Dedifferentiated amniotic fluid mesenchymal stem cell (primary cell): ENCODE data around the gene HAGHL.

Experiments used
- DNase-seq: peaks from one replicate; pipeline ENCODE4 v3.0.0-alpha.2; 2016; ENCODE audit errors: extremely low spot score

Gene HAGHL

DNA sequence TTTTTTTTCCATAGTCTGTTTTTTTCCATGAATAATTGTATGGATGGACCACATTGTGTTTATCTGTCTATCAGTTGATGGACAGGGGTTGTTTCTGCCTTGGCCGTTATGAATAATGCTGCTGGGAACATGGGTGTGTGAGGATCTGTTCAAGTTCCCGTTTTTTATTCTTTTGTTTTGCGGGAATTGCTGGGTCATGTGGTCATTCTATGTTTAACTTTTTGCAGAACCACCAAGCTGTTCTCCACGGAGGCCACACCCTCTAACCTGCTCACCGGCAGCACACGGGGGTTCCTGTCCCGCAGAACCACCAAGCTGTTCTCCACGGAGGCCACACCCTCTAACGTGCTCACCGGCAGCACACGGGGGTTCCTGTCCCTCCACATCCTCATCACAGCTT, 27.8 kb downstream of the HAGHL start:
- no peak for DNase-seq

DNA sequence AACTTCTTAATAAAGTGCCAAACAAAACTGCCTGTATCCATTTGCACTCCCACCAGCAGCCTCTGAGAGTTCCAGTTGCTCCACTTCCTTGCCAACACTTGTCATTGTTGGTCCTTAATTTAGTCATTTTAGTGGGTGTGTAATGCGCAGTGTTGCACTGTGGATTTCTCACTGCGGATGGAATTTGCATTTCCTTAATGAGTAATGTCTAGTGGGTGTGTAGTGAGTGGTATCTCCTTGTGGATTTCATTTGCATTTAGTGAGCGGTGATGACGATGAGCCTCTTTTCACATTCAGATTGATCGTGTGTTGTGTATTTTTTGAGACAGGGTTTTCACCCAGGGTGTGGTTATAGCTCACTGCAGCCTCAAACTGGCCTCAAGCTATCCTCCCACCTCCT, 29.5 kb downstream of the HAGHL start:
- no peak for DNase-seq

DNA sequence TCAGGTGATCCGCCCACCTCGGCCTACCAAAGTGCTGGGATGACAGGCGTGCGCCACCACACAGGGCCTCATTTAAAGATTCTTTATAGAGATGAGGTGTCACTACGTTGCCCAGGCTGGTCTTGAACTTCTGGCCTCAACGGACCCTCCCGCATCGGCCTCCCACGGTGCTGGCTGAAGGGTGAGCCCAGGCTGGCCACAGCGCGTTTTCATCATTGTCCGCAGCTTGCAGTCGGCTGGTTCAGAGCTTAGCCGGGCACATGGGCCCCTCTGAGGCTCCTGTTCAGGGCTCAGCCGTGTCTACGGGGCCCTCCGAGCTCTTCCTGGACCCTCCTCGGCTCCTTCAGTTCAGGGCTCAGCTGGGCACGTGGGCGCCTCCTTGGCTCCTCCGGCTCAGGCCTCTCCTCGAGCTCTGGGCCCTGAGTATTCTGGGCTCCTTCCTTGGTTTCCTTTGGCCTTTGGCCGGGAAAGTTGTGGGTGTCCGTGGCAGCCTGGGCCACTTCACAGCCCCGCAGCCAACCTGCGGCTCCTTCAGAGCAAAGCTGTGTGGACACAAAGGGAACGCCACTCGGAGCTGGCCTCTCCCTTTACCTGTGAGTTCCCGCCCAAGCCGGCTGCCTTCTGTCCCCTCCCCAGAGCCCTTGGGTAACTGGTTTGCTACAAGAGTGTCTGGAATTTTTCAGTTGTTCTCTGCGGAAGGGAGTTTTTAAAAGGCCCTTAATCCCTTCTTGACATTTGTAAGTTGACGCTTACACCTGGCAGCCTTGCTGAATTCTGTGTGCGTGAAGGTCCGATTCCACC, 32.4 kb downstream of the HAGHL start:
- no peak for DNase-seq

DNA sequence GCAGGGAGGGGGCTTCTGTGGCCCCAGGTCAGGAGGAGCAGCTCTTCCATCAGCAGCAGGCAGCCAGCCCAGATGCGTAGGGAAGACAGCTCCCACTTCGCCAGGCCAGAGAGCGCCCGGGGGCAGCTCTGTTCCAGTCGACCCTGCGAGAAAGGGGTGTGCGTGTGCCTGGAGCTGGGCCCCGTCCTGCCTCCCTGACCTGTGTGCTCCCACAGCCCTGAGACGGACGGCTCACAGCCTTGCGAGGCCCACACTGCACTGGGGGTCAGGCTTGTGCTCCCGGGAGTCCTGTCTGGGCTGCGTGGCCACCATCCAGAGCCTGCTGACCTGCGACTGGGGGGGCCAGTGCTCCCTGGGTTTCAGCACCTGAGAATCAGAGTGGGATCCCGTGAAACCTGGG, 33.2 kb downstream of the HAGHL start:
- no peak for DNase-seq

DNA sequence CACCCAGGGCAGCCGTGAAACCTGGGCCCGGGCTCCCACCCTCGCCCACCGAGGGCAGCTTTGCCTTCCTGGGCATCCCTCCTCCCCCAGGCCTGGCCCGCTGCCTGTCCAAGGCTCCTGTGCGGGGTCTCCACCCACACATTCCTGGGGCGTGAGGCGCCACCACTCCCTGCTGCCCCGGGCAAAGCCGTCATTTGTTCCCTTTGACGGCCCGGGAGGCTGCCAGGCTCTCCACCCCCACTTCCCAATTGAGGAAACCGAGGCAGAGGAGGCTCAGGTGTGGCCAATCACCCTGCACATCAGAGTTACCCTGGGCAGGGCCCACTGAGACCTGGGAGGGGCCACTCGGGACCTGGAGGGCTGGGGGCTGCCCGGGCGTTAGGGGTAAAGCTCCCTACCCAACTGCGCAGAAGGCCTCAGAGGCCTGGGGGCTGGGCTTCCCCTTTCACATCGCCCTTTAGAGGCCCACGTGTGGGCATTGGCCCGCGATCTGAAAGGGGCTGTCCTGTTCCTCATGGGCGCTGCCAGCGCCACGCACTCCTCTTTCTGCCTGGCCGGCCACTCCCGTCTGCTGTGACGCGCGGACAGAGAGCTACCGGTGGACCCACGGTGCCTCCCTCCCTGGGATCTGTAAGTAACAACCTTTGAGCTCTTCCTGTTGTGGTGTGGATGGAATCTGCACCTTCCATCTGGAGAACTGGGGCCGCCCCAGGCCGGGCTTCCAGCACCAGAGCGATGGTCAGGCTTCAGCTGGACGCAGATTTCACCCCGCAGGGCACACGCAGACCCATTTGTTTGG, 33.8 kb downstream of the HAGHL start, which contains the start of gene MSLN:
TSS of gene MSLN (plus strand) at position 190 of the 799 bp plus-strand sequence. CDS start 1,947 bp downstream, outside the sequence.
- DNase-seq: no peak

DNA sequence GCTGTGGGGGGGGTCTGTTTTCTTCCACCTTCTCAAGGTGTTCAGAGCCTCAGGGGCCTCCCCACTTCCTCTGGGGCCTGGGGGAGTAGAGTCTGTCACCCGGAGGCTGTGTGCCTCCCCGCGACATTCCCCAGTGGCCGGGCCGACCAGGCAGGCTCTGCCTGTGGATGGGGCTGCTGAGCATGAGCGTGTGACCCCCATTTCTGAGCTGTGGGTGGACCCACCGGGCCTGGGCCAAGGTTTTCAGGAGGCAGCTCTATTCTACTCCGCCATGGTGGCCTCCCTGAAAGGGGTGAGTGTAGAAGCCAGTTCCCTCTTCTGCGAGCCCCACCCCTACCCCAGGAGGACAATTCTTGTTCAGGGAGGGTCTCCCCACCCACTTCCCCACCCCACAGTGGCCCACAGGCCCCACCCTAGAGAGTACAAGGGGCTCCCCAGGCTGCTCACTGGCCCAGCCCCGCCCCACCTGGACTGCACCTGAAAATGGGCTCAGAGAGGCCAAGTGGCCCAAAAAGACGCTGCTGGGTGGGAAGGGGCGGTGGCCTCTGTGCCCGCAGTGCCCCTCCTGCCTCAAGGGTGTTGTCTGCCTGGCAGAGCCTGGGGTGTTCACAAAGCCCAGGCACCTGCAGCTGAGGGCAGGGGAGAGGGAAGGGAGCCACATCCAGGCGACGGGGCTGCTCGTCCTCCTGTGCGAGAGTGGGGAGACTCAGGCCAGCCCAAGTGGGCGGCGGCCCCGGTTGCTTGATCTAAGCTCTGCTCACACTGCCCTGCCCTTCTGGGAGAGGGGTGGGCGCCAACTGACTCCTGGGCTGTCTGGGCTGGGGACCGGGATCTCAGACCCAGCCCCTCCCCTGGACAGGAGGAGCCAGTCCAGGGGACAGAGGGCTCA, 35.0 kb downstream of the HAGHL start:
- DNase-seq: no peak

DNA sequence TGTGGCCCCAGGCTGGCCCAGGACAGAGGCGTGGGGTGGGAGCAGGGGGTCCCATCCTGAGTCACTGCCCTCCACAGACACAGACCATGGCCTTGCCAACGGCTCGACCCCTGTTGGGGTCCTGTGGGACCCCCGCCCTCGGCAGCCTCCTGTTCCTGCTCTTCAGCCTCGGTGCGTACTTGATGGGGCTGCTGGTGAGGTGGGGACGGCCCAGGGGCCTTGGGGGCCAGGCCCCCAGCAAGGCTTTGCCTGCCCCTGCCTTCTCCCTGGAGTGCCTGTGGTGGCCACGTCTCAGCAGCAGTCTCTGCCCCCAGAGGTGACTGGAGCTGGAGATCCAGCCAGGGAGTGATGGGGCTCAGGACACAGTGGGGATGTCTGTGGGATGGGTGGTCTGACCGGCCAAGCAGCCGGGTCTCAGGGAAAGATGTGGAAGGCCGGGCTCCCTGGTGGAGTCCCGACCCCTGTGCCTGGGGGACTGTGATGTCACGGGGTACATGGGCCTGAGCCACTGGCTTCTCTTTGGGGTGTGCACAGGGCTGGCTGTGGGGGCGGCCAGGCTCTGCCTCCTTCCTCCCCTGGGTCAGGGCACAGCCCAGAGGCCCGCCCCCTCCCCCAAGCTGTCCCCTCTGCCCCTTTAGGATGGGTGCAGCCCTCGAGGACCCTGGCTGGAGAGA, 35.8 kb downstream of the HAGHL start:
- DNase-seq: no peak

DNA sequence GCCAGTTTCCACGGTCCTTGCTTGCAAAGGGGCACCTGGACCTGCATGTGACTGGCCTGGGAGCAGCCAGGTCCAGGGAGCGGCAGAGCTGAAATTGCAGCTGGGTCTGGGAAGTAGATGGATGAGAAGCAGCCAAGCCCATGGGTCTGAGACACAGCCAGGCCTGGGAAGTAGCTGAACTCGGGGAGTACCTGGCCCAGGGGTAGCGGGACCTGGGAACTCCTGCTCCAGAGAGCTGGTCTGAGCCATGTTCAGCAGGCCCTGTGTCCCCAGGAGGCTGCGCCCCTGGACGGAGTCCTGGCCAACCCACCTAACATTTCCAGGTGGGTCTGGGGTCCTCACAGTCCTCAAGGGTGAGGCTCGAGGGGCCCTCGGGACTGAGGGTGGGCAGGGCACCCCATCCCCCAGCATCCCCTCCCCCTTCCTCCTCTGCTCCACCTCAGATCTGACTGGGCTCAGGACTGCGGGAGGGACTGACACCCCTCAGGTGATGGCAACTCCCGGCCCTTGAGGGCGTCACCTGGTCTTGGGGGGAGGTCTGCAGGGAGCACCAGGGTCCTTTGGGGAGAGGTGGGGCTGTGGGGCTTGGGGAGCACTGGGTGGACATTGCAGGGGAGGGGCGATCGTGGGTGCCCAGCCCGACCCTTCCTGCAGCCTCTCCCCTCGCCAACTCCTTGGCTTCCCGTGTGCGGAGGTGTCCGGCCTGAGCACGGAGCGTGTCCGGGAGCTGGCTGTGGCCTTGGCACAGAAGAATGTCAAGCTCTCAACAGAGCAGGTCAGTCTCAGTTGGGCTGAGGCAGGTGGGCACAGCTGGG, 36.7 kb downstream of the HAGHL start:
- DNase-seq: no peak

DNA sequence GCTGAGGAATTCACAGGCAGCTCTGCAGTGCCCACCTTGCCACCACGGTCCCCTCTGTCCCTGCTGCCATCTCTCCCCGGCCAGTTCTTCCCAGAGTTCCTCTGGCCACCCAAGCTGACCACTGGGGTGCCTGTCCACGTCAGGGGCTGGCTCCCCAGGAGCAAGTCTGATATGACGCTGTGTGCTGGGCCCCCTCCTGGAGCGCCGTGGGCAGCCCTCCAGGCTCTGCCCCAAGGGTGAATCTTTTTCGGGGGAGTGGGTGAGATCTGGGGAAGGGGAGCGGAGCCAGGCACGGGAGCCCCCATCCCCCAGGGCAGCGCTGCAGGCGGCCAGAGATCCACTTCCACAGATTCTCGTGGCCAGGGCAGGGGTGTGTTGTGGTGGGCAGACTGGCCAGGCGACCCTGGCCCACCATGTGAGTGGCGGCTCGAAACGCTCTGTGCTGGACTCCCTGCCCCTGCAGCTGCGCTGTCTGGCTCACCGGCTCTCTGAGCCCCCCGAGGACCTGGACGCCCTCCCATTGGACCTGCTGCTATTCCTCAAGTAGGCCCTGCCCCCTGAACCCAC, 37.4 kb downstream of the HAGHL start:
- no peak for DNase-seq

DNA sequence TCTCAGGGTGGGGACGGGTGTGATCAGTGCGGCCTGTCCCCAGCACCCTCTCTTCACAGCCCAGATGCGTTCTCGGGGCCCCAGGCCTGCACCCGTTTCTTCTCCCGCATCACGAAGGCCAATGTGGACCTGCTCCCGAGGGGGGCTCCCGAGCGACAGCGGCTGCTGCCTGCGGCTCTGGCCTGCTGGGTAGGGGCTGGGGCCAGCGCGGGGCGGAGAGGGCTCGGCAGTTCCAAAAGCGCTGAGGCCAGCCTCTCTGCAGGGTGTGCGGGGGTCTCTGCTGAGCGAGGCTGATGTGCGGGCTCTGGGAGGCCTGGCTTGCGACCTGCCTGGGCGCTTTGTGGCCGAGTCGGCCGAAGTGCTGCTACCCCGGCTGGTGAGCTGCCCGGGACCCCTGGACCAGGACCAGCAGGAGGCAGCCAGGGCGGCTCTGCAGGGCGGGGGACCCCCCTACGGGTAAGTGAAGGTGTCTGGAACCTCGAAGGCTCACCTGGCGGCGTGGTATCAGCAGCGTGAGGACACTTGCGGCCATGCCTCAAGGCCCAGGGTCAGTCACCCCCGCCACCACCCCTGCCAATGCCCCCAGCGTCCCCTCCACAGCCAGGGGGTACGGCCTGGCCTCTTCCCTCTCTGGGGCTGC, 38.1 kb downstream of the HAGHL start:
- no peak for DNase-seq

DNA sequence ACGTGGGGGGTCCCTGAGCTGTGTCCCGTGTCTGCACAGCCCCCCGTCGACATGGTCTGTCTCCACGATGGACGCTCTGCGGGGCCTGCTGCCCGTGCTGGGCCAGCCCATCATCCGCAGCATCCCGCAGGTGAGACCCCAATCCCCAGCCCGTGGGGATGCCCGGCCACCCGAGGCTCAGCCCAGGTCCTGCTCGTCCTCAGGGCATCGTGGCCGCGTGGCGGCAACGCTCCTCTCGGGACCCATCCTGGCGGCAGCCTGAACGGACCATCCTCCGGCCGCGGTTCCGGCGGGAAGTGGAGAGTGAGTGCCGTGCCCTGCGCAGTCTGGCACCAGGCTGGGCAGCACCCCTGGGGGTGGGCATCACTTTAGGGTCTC, 38.6 kb downstream of the HAGHL start:
- DNase-seq: no peak

DNA sequence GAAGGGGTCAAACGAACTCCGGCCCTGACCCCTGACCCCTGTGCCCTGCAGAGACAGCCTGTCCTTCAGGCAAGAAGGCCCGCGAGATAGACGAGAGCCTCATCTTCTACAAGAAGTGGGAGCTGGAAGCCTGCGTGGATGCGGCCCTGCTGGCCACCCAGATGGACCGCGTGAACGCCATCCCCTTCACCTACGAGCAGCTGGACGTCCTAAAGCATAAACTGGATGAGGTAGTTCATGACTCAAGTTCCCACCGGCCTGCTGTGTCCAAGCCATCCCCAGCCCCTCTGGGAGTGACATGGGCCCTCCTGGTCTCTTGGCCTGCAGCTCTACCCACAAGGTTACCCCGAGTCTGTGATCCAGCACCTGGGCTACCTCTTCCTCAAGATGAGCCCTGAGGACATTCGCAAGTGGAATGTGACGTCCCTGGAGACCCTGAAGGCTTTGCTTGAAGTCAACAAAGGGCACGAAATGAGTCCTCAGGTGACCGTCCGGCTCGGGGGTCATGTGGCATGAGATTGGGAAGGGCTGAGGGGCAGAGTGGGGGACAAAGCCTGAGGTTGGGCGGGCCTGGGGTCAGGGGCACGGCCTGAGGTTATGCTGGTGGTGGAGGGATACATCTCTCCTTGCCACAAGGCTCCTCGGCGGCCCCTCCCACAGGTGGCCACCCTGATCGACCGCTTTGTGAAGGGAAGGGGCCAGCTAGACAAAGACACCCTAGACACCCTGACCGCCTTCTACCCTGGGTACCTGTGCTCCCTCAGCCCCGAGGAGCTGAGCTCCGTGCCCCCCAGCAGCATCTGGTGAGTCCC, 39.3 kb downstream of the HAGHL start:
- no peak for DNase-seq

DNA sequence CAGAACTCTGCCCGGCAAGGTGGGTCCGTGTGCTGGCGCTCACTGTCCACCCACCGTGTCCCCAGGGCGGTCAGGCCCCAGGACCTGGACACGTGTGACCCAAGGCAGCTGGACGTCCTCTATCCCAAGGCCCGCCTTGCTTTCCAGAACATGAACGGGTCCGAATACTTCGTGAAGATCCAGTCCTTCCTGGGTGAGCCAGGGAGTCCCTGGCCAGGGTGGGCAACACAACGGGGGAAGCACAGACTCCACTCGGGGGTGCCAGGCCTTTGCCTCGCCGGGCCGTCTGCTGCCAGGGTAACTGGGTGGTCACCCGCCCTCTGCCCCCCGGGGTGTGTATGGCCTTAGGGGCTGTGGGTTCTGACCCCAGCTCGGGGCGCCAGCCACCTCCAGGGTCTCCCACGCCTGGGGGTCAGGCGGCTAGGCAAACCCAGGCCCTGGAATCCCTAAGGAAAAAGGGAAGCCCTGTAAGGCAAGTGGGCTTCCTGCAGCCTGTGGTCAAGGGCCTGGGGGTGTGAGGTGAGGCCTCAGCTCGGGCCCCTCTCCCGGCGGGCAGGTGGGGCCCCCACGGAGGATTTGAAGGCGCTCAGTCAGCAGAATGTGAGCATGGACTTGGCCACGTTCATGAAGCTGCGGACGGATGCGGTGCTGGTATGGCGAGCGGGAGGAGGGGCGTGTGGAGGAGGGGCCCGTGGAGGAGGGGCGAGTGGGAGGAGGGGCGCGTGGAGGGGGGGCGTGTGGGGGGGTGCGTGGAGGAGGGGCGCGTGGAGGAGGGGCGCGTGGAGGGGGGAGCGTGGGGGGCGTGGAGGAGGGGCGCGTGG, 40.1 kb downstream of the HAGHL start:
- DNase-seq: no peak

DNA sequence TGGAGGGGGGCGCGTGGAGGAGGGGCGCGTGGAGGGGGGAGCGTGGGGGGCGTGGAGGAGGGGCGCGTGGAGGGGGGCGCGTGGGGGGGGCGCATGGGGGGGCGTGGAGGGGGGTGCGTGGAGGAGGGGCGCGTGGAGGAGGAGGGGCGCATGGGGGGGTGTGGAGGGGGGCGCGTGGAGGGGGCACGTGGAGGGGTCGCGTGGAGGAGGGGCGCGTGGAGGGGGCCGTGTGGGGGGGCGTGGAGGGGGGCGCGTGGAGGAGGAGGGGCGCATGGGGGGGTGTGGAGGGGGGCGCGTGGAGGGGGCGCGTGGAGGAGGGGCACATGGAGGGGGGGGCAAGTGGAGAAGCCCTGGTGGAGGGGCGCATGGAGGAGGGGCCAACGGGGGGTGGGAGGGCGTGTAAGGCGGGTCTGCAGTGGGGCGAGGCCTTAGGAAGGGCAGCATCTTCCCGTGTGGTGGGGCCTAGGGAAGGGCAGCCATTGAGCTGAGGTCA, 40.9 kb downstream of the HAGHL start:
- no peak for DNase-seq

DNA sequence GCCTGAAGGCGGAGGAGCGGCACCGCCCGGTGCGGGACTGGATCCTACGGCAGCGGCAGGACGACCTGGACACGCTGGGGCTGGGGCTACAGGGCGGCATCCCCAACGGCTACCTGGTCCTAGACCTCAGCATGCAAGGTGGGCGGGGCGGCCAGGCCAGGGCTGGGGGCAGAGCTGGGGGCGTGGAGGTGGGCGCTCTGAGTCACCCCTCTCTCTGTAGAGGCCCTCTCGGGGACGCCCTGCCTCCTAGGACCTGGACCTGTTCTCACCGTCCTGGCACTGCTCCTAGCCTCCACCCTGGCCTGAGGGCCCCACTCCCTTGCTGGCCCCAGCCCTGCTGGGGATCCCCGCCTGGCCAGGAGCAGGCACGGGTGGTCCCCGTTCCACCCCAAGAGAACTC, 41.5 kb downstream of the HAGHL start:
- no peak for DNase-seq

DNA sequence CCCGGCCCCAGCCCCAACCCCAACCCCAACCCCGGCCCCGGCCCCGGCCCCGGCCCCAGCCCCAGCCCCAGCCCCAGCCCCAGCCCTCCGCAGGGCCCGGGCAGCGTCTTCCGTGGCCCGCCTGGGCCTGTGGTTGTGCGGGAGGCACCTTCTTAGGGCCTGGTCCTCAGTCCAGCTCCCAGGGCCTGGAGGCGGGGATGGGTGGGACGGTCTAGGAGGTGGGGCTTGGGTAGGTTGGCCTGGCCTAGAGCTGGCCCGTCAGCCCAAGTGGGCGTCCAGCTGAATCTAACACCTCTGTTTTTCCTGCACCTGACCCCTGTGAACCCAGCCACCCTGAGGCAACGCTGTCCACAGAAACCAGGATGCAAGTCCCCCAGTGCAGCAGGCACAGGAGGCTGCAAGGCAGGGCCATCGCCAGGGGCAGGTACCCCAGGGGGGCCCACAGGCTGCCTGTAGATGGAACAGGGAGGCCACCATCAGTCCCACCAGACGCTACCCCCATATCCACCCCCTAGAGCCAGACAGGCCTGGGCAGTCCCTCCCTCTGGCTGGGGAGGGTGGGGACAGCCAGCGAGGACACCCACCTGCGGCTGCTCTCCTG, 42.4 kb downstream of the HAGHL start:
- no peak for DNase-seq

DNA sequence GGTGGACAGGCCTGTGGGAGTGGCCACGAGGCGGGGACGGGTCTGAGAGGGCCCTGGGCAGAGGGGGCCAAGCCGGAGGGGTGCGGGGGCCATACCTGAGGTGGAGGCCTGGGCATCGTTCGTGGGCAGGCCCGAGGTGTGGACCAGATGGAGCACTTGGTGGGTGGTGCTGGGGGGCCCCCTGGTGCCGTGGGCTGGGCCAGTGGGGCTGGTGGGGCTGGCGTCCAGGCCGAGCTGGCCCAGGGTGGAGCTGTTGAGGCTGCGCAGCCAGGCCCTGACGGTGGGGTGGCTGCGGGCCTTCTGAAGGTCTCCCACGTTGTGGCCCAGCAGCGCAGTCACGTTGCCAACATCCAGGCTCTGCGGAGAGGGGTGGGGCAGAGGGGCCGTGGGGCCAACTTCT, 43.0 kb downstream of the HAGHL start:
- no peak for DNase-seq

DNA sequence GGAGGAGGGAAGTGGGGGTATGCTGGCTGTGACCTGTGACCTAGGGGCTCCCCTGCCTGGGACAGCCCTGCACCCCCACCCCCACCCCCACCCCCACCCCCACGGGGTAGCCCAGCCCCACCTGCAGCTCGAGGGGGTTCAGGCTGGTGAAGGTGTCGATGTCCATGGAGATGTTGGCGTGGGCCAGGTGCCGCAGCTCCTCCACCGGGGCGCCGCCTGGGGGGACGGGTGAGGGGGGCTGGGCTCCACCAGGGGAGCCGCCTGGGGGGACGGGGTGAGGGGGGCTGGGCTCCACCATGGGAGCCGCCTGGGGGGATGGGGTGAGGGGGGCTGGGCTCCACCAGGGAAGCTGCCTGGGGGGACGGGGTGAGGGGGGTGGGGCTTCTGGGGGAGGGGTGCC, 43.5 kb downstream of the HAGHL start:
- DNase-seq: no peak
